CD14-positive monocyte (primary cell): ENCODE measurements around the gene RASEF. TPM values are rescaled to one million over a fixed set of nuclear protein-coding genes. Genes with fewer than 3 reads are reported as not detected.

ENCODE experiments used
- DNase-seq, 3 donors: peaks; one replicate each; pipeline ENCODE4 v3.0.0-alpha.2; 2011 to 2022
- H2AFZ ChIP-seq: 2 replicates; pipeline ENCODE4 v1.6.0; 2012; ENCODE audit warnings: mild to moderate bottlenecking, low read depth, low read length, inconsistent platforms; ENCODE audit not compliant: insufficient read depth, poor library complexity, severe bottlenecking
- H3K27ac ChIP-seq, 2 donors: 1 replicate in 1 of 2; 2 replicates in 1 of 2; pipeline ENCODE4 v1.5.1; 2012 to 2013; ENCODE audit warnings: low read length in 2 of 2, control low read depth in 1 of 2, inconsistent platforms in 1 of 2, low read depth in 1 of 2, mild to moderate bottlenecking in 1 of 2
- H3K27me3 ChIP-seq, 2 donors: one replicate each; pipeline versions ENCODE4 v1.6.0 to v1.6.1; 2011 to 2013; ENCODE audit warnings: low read length in 2 of 2; ENCODE audit not compliant: control insufficient read depth in 2 of 2, insufficient read depth in 2 of 2
- H3K36me3 ChIP-seq, 2 donors: replicated peaks in 1 of 2; 1 replicate in 1 of 2; 2 replicates in 1 of 2; pipeline versions ENCODE4 v1.5.1 to v1.6.1; 2012 to 2013; ENCODE audit warnings: low read length in 2 of 2, control low read depth in 1 of 2, inconsistent platforms in 1 of 2, mild to moderate bottlenecking in 1 of 2; ENCODE audit not compliant: insufficient read depth in 2 of 2, control insufficient read depth in 1 of 2
- H3K4me1 ChIP-seq, 2 donors: 1 replicate in 1 of 2; 2 replicates in 1 of 2; pipeline versions ENCODE4 v1.5.1 to v1.6.1; 2012 to 2013; ENCODE audit warnings: low read length in 2 of 2, control low read depth in 1 of 2, inconsistent platforms in 1 of 2, mild to moderate bottlenecking in 1 of 2, moderate library complexity in 1 of 2; ENCODE audit not compliant: insufficient read depth in 2 of 2, control insufficient read depth in 1 of 2
- H3K4me2 ChIP-seq: replicated peaks from 2 replicates; pipeline ENCODE3; 2012; ENCODE audit warnings: low read length, moderate library complexity, mild to moderate bottlenecking; ENCODE audit not compliant: poor library complexity, severe bottlenecking; ENCODE audit errors: extremely low read depth
- H3K4me3 ChIP-seq, 3 experiments: fragments of 200-600 bp in 1 of 3; sonication (generic) in 1 of 3; replicated peaks in 1 of 3; 1 replicate in 2 of 3; 2 replicates in 1 of 3; pipeline ENCODE4 v1.5.1; 2011 to 2013; ENCODE audit warnings: low read length in 3 of 3, mild to moderate bottlenecking in 3 of 3, control low read depth in 2 of 3, low read depth in 2 of 3, inconsistent platforms in 1 of 3, moderate library complexity in 1 of 3
- H3K79me2 ChIP-seq: 2 replicates; pipeline ENCODE4 v1.6.0; 2012; ENCODE audit warnings: mild to moderate bottlenecking, control low read depth, inconsistent platforms, low read length, moderate library complexity; ENCODE audit not compliant: insufficient read depth
- H3K9ac ChIP-seq: 2 replicates; pipeline ENCODE4 v1.6.0; 2017; ENCODE audit warnings: low read length, mild to moderate bottlenecking; ENCODE audit not compliant: insufficient read depth, poor library complexity, severe bottlenecking
- H3K9me3 ChIP-seq, 2 donors: replicated peaks in 1 of 2; 1 replicate in 1 of 2; 2 replicates in 1 of 2; pipeline versions ENCODE4 v1.5.1 to v1.6.1; 2012 to 2013; ENCODE audit warnings: low read length in 2 of 2, control low read depth in 1 of 2; ENCODE audit not compliant: control insufficient read depth in 1 of 2, insufficient read depth in 1 of 2
- H4K20me1 ChIP-seq: 2 replicates; pipeline ENCODE4 v1.6.0; 2012; ENCODE audit warnings: mild to moderate bottlenecking, low read length, control low read depth, moderate library complexity; ENCODE audit not compliant: insufficient read depth
- H3K27ac Mint-ChIP-seq, 7 donors: one replicate each; pipeline ENCODE4 v1.8.0; 2020; ENCODE audit warnings: mild to moderate bottlenecking in 7 of 7, mixed read lengths in 7 of 7, moderate library complexity in 6 of 7, inconsistent platforms in 2 of 7
- H3K27me3 Mint-ChIP-seq, 3 donors: one replicate each; pipeline ENCODE4 v1.8.0; 2021 to 2022; ENCODE audit warnings: low read depth in 3 of 3, mild to moderate bottlenecking in 3 of 3, mixed read lengths in 3 of 3, moderate library complexity in 3 of 3, inconsistent platforms in 1 of 3
- H3K36me3 Mint-ChIP-seq, 2 donors: one replicate each; pipeline ENCODE4 v1.8.0; 2020; ENCODE audit warnings: mixed read lengths in 2 of 2, inconsistent platforms in 1 of 2, mild to moderate bottlenecking in 1 of 2
- H3K4me1 Mint-ChIP-seq: one replicate; pipeline ENCODE4 v1.8.0; 2020; ENCODE audit warnings: mild to moderate bottlenecking, mixed read lengths
- H3K4me3 Mint-ChIP-seq, 2 donors: one replicate each; pipeline ENCODE4 v1.8.0; 2020; ENCODE audit warnings: mild to moderate bottlenecking in 2 of 2, mixed read lengths in 2 of 2, moderate library complexity in 1 of 2
- H3K9me3 Mint-ChIP-seq, 7 donors: one replicate each; pipeline ENCODE4 v1.8.0; 2020 to 2022; ENCODE audit warnings: mixed read lengths in 7 of 7, mild to moderate bottlenecking in 6 of 7, moderate library complexity in 6 of 7, inconsistent platforms in 2 of 7
- CTCF ChIP-seq: fragments of 200-600 bp; IDR thresholded peaks from one replicate; pipeline ENCODE4 v1.8.0; 2022; ENCODE audit warnings: antibody characterized with exemption, mild to moderate bottlenecking
- WGBS: methylation state at CpG from one replicate; pipeline ENCODE4 v1.1.5; 2013; ENCODE audit warnings: missing lambda C conversion rate; ENCODE audit not compliant: insufficient coverage; 5-methylcytosine and 5-hydroxymethylcytosine counted together
- intact Hi-C, 2 donors: fragments of 100-400 bp; cut with micrococcal nuclease; formaldehyde crosslinking; loops; one replicate each; pipeline versions ENCODE4 v1.15.0 to v1.15.1; 2023
- polyA plus RNA-seq, 3 donors: library from polyadenylated mRNA; depleted of rRNA in 1 of 3; unstranded in 2 of 3; stranded (reverse) in 1 of 3; fragments of 300-500 nt in 2 of 3; fragments of >200 nt in 1 of 3; fragmentation: Illumina TruSeq in 2 of 3; gene quantifications; 1 replicate in 2 of 3; 2 replicates in 1 of 3; pipeline ENCODE4 v1.2.3, GENCODE V29; 2012 to 2021

Gene RASEF
- polyA plus RNA-seq, 3 donors, result not detected

GRCh38 chr9:83011611-83012010 is 51.3 kb downstream of the RASEF start:
- H3K4me3 ChIP-seq, result no peak overlapping the region
- Mint-ChIP-seq H3K27me3 (no peaks in the 10 kb centered on the region), H3K4me3 (no peak overlapping the region), H3K36me3 (no peaks in the 10 kb centered on the region), H3K27ac (no peak overlapping the region), H3K9me3 (peaks cover 0 to 5% (median 0%) of the 10 kb centered on the region in 7 donors), H3K4me1 (peaks cover 9% of the 10 kb centered on the region)
- no peaks in the 10 kb centered on the region for H3K4me1 ChIP-seq
- intact Hi-C loops, result no loop called here
- no peak overlapping the region for H3K27ac ChIP-seq
- no peaks in the 10 kb centered on the region for H3K9me3 ChIP-seq
- H3K9ac ChIP-seq, result no peak overlapping the region
- H3K36me3 ChIP-seq, result no peaks in the 10 kb centered on the region
- no peak overlapping the region for H3K4me2 ChIP-seq
- H3K27me3 ChIP-seq, result no peaks in the 10 kb centered on the region
- H2AFZ ChIP-seq, result no peak overlapping the region
- DNase-seq, result no peak
- TF ChIP-seq CTCF, result no peak
- no peaks in the 10 kb centered on the region for H3K79me2 ChIP-seq
- H4K20me1 ChIP-seq, result no peaks in the 10 kb centered on the region

GRCh38 chr9:83007521-83008300 is 55.2 kb downstream of the RASEF start:
- peaks cover 0 to 8% (median 0%) of the 10 kb centered on the region in 7 donors for H3K9me3 Mint-ChIP-seq
- peaks cover 11% of the 10 kb centered on the region for H3K4me1 Mint-ChIP-seq
- intact Hi-C loops, result no loop called here
- no peaks in the 10 kb centered on the region for H3K4me1 ChIP-seq
- no peak overlapping the region for H3K4me3 ChIP-seq
- no peaks in the 10 kb centered on the region for H3K9me3 ChIP-seq
- H3K9ac ChIP-seq, result no peak overlapping the region
- H3K27ac Mint-ChIP-seq, result no peak overlapping the region
- H3K27ac ChIP-seq, result no peak overlapping the region
- H4K20me1 ChIP-seq, result no peaks in the 10 kb centered on the region
- H3K27me3 Mint-ChIP-seq, result peaks cover 0 to 2% (median 0%) of the 10 kb centered on the region in 3 donors
- TF ChIP-seq CTCF, result no peak
- H3K27me3 ChIP-seq, result no peaks in the 10 kb centered on the region
- H3K4me3 Mint-ChIP-seq, result no peak overlapping the region
- no peaks in the 10 kb centered on the region for H3K36me3 ChIP-seq
- no peak overlapping the region for H2AFZ ChIP-seq
- no peaks in the 10 kb centered on the region for H3K79me2 ChIP-seq
- no peak overlapping the region for H3K4me2 ChIP-seq
- no peaks in the 10 kb centered on the region for H3K36me3 Mint-ChIP-seq
- DNase-seq, result no peak
- 80% methylated on average over 8 of the region's 9 CpGs for whole genome bisulfite sequencing
